RPMI7951 (cell line): Measurements from ENCODE around the gene APLF. TPM values are rescaled to one million over a fixed set of nuclear protein-coding genes. Genes with fewer than 3 reads are reported as not detected.
"Not testable (repeated sequence)": the region's sequence is repeated elsewhere in the genome, so short reads cannot be mapped to it uniquely, and the experiment has no call there.

ENCODE experiments used
- DNase-seq: peaks from one replicate; pipeline ENCODE4 v3.0.0-alpha.2; 2012; ENCODE audit warnings: low read depth
- total RNA-seq: library from RNA; depleted of rRNA; stranded (reverse); fragments of >200 nt; shearing (Covaris generic); gene quantifications from 2 replicates; pipeline ENCODE4 v1.2.3, GENCODE V29; 2014

Gene APLF
- total RNA-seq, 1 experiment from 2014 or later, result 5.9 TPM

- DNase-seq, result peak; percentile 84
These were observed 26.0 kb upstream of the APLF start for GRCh38 chr2:68441179-68441993.

DNA sequence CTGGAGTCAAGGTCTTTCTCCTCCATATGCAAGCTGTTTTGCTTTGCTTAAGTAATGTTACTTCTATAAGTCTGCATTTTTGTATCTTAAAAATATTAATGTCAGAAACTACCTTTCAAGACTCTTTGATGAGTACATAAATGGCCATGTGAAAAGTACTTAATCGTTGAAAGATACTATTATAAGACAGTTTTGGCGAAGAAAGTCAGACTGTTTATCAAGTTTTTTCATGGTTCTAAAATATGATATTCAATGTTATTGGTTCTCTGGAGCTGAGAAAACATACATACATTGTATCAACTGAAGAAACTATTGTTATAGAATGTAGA lies 25.4 kb upstream of the APLF start:
- DNase-seq, result no peak

- DNase-seq, result not testable (repeated sequence)
These were observed 21.0 kb upstream of the APLF start for GRCh38 chr2:68446425-68446824.

GRCh38 chr2:68447118-68447517 lies 20.3 kb upstream of the APLF start:
- no peak for DNase-seq

DNA sequence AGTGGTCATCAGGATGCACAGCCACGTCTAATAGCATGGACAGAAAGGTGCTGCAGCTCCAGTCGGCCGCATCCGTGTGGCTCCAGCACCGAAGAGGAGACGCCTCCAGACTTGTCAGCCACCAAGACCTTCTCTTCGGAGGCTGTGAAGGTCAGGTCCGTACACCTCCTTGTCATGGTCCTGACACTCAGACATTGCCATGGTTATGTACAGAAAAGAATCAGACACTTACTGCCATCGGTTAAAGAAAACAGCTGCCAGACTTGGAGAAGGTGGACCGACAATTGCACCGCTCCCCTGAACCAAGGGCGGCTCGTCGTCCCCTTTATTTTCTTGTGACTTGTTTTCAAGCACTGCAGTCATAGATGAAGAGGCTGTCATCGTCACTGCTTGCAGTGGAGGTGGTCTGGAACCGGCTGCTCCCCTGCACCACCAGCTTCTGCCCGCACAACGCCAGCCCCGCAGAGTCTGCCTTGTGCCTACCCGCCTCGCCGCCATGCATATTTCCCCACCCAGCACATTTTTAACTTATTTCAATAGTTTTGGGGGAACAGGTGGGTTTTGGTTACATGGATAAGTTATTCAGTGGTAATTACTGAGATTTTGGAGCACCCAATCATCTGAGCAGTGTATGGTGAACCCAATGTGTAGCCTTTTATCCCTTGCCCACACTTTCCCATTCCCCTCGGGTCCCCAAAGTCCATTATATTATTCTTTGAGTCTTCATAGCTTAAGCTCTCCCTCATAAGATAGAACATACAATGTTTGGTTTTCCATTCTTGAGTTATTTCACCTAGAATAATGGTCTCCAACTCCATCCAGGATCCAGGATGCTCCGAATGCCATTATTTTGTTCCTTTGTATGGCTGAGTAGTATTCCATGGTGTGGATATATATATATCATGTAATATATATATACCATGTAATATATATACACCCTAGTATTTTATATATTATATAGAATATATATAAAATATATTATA lies 18.4 kb upstream of the APLF start:
- no peak for DNase-seq

GRCh38 chr2:68452158-68452900 lies 15.1 kb upstream of the APLF start:
- no peak for DNase-seq

GRCh38 chr2:68453761-68454360 lies 13.5 kb upstream of the APLF start:
- DNase-seq, result no peak

DNA sequence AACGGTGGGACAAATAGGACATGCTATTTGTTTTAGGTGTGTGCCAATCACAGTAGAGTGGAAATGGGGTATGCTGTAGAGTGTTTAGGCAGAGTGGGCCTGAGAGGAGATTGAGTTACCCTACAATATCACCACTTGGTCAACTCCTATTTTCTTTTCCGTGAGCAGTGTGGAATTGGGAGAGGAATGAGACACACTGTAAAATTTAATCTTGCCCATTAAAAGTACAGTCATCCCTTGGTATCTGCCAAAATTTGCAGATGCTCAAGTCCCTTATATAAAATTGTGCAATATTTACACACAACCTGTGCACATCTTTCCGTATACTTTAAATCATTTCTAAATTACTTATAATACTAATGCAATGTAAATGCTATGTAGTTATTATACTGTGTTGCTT lies 12.7 kb upstream of the APLF start:
- DNase-seq, result no peak

DNA sequence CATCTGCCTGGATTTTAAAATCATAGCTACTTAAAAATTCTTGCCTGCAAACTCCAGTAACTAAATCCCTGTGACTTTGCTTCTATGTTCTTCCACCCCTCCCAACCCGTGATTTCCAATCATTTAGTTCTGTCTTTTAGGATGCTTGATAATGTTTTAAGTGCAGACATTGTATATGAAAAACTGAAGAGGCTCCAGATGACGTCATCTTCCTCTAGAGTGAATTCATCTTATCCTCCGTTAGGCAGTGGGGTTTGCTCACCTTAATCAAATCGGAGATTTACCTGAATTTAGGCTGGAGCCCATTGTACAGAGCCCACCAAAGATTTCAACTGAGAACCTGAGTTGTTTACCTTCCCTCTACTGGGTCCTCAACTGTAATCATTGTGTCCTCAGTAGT lies 11.2 kb upstream of the APLF start:
- no peak for DNase-seq

GRCh38 chr2:68458981-68459380 lies 8.4 kb upstream of the APLF start:
- DNase-seq, result no peak

DNA sequence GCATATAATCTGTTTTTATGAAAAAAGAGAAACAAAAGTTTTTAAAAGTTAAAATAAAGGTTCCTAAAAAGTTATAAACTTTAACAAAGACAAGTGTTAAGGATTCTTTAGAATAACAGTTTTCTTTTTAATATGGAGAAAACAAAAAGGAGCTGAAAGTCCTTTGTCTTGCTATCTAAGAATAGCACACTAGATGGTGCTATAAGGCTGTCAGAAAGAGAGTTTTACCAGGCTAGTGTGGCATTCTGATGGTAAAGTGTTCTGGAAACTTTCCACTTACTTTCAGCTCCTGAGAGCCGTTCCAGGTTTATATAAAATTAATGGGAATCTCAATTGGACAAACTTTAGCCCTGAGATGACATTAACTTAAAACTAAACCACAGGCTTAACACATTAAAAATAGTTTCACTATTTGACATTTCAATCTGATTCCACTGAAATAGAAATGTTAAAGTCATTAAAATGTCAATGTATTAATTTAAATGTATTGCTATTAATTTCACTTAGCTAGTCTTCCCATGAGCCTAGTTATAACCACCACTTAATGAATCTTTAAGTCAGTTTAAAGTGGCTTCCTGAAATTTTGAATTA lies 4.0 kb upstream of the APLF start:
- DNase-seq, result peak; percentile 69

GRCh38 chr2:68464651-68465050 lies 2.7 kb upstream of the APLF start:
- DNase-seq, result no peak

GRCh38 chr2:68465081-68465916 lies 2.1 kb upstream of the APLF start:
- peak; percentile 87 for DNase-seq

- peak; percentile 73 for DNase-seq
These were observed 1.0 kb upstream of the APLF start for GRCh38 chr2:68466361-68466777.

GRCh38 chr2:68466778-68467076 lies 658 bp upstream of the APLF start:
- no peak for DNase-seq

DNA sequence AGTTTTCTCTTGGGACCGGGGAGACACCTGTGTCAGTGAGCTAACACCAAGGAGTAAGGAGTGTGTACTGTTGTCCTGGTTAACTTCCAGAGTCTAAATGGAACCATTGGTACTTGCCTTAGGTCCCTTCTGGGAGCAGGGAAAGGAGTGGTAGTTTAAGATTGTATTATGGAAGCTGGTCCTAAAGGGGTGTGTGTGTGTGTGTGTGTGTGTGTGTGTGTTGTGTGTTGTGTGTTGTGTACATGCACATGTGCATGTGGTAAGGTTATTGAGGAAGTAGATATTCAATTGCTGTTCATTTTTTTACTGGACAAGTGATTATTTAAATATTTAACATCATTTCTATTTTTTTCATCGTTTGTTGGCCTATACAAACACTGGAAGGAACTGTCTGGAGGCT lies 1.4 kb downstream of the APLF start:
- DNase-seq, result no peak

GRCh38 chr2:68469935-68470334 lies 2.5 kb downstream of the APLF start:
- no peak for DNase-seq

GRCh38 chr2:68471385-68471784 lies 4.0 kb downstream of the APLF start:
- DNase-seq, result no peak

DNA sequence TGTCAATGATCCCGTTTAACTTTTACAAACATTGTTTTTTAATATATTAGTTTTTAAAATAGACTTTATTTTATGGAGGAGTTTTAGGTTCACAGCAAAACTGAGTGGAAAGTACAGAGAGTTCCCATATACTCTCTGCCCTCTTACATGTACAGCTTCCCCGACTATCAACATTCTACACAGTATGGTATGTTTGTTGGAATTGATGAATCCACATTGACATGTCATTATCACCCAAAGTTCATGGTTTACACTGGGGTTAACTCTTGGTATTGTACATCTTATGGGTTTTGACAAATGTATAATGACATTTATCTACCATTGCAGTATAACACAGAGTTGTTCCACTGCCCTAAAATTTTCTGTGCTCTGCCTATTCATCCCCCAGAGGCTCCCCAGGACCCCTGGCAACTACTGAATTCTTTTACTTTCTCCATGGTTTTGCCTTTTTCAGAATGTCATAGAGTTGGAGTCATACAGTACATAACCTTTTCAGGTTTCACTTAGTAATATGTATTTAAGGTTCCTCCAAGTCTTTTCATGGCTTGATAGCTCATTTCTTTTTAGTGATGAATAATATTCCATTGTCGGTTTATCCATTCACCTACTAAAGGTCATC lies 5.5 kb downstream of the APLF start:
- no peak for DNase-seq

- DNase-seq, result no peak
These were observed 7.7 kb downstream of the APLF start for GRCh38 chr2:68475110-68475509.
